GM12878 (cell line): Measurements from ENCODE around the gene OR10J1.

Experiments used
- ELK1 ChIP-seq: IDR thresholded peaks from 2 replicates; pipeline ENCODE4 v1.6.1; 2012; ENCODE audit warnings: low read depth, low read length, improper control_type of control experiment
- ESRRA ChIP-seq: IDR thresholded peaks from 2 replicates; pipeline ENCODE4 v1.6.1; 2012; ENCODE audit warnings: mild to moderate bottlenecking, low read length, improper control_type of control experiment
- JUND ChIP-seq: IDR thresholded peaks from 2 replicates; pipeline ENCODE4 v1.6.1; 2012; ENCODE audit warnings: low read depth, mild to moderate bottlenecking, low read length, improper control_type of control experiment, moderate library complexity

- TF ChIP-seq ELK1 (no peak), ESRRA (no peak), JUND (no peak)
Observed at GRCh38 chr1:159465191-159465603, 25.7 kb downstream of the OR10J1 start.
